ENCODE data around the gene SPINDOC. TPM values are rescaled to one million over a fixed set of nuclear protein-coding genes. Genes with fewer than 3 reads are reported as not detected.

SPINDOC gene
- total RNA-seq, 1 experiment from 2014 or later, result 121 TPM

DNA sequence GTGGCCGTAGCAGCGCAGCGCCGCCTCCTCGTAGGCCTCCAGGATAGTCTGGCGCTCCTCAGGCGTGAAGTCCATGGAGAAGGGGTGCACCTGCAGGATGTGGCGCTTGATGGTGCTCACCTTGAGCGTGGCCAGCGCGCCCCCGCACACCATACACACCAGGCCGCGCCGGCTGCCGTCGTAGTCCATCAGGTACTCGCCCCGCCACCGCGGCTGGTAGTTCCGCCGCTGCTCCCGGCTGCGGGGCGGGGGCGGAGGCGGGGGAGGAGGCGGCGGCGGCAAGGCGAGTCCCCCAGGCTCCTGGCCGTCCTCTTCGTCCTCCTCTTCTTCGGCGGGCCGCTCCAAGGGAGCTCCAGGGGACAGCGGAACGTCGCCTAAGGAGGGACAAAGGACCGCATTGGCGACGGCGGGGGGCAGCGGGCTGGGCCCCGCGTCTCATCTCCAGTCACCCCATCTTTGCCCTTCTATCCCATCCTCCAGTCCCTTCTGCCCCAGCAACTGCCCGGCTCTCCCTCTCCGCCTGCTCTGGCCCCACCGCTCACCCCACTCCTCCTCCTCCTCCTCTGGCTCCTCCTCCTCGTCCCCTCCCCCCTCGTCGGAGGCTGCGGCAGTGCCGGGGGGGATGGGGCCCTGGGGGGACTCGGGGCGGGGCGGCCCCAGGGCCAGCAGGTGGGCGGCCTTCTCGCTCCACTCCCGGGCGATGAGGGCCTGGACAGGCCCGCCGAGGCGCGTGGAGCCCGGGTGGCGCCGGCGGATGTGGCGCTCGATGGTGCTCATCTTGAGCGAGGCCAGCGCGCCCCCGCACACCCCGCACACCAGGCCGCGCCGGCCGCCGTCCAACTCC is 49.5 kb upstream of the SPINDOC start:
- peaks cover 46 to 53% of the 10 kb centered on the region in 2 experiments for H3K4me1 Mint-ChIP-seq
- peaks cover 22% of the 10 kb centered on the region for H3K23me2 ChIP-seq (ENCODE audit: insufficient read length, low read depth, low read length, poor library complexity, severe bottlenecking)
- H3K4me1 ChIP-seq (ENCODE audit: insufficient read depth, low read length), result no peaks in the 10 kb centered on the region; the same call in 1 of the 2 replicates
- H3K23ac ChIP-seq (ENCODE audit: insufficient read length, low read depth, low read length), result no peak overlapping the region
- H4K8ac ChIP-seq (replicated peaks; ENCODE audit: insufficient read length, low read depth, low read length), result no peak overlapping the region
- no peak overlapping the region for H4K5ac ChIP-seq (ENCODE audit: insufficient read length, low read depth, low read length)
- no peaks in the 10 kb centered on the region for H4K20me1 ChIP-seq (ENCODE audit: control insufficient read depth, insufficient read depth, insufficient read length)
- no peaks in the 10 kb centered on the region for H3K27me3 ChIP-seq (ENCODE audit: insufficient read depth, low read length)
- no peak overlapping the region for H2BK5ac ChIP-seq (ENCODE audit: insufficient read length, low read length)
- H2BK20ac ChIP-seq (ENCODE audit: low read depth, low read length, poor library complexity, severe bottlenecking), result no peak overlapping the region
- no peak overlapping the region for H4K91ac ChIP-seq (ENCODE audit: insufficient read length, low read depth, low read length)
- no peak overlapping the region for H3K27ac ChIP-seq (ENCODE audit: insufficient read length, low read depth, low read length)
- H3K18ac ChIP-seq (ENCODE audit: insufficient read length, low read depth, low read length), result peak overlapping the region; percentile 94
- no peak overlapping the region for H2AK5ac ChIP-seq (ENCODE audit: insufficient read length, low read length)
- no peaks in the 10 kb centered on the region for H3K9me3 ChIP-seq (ENCODE audit: control insufficient read depth, low read depth, low read length)
- peak overlapping the region; percentile 88 to 92 for H3K4me3 Mint-ChIP-seq
- H3K4me2 ChIP-seq (ENCODE audit: insufficient read depth, insufficient read length, low read length), result peak overlapping the region; percentile 87
- peak overlapping the region; percentile 91 for H3K14ac ChIP-seq (ENCODE audit: insufficient read depth, low read length)
- peaks cover 2% of the 10 kb centered on the region for H3K79me1 ChIP-seq (ENCODE audit: insufficient read depth, low read depth, low read length, poor library complexity, severe bottlenecking)
- no peak overlapping the region; the same call in 1 of the 2 replicates for H3K4ac ChIP-seq (ENCODE audit: low read depth, low read length)
- H3K9ac ChIP-seq (ENCODE audit: extremely low read depth, insufficient read length, low read length), result peak overlapping the region; percentile 86
- H3K27ac Mint-ChIP-seq, result peak overlapping the region; percentile 89 to 92 (median 91); a peak in 5 of 7 replicates
- no CpG with 5 or more reads among the region's 82 CpGs for WGBS (ENCODE audit: extremely low coverage, insufficient read length, low lambda C conversion rate)
- no peaks in the 10 kb centered on the region; the same call in 1 of the 2 replicates for H3K27me3 Mint-ChIP-seq (ENCODE audit: low read depth)
- H2BK15ac ChIP-seq (ENCODE audit: low read depth, low read length), result no peak overlapping the region; the same call in 1 of the 2 replicates
- peaks cover 6% of the 10 kb centered on the region; the same call in 1 of the 2 replicates for H3K79me2 ChIP-seq (ENCODE audit: insufficient read depth, low read length)
- no peak overlapping the region for H2AFZ ChIP-seq (ENCODE audit: low read length)
- H3T11ph ChIP-seq (ENCODE audit: low read length), result no peak overlapping the region
- H3K56ac ChIP-seq (ENCODE audit: insufficient read length, low read depth, low read length), result no peak overlapping the region
- no peak overlapping the region for H2BK120ac ChIP-seq (ENCODE audit: low read depth, low read length, poor library complexity, severe bottlenecking)
- no peak overlapping the region for H2BK12ac ChIP-seq (ENCODE audit: insufficient read length, low read depth, low read length)
- TF ChIP-seq, protein P1, sequence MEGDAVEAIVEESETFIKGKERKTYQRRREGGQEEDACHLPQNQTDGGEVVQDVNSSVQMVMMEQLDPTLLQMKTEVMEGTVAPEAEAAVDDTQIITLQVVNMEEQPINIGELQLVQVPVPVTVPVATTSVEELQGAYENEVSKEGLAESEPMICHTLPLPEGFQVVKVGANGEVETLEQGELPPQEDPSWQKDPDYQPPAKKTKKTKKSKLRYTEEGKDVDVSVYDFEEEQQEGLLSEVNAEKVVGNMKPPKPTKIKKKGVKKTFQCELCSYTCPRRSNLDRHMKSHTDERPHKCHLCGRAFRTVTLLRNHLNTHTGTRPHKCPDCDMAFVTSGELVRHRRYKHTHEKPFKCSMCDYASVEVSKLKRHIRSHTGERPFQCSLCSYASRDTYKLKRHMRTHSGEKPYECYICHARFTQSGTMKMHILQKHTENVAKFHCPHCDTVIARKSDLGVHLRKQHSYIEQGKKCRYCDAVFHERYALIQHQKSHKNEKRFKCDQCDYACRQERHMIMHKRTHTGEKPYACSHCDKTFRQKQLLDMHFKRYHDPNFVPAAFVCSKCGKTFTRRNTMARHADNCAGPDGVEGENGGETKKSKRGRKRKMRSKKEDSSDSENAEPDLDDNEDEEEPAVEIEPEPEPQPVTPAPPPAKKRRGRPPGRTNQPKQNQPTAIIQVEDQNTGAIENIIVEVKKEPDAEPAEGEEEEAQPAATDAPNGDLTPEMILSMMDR (conservative IDR thresholded peaks at IDR 0.05), result no peak; the same call in 2 of the 3 replicates
- H3K9me3 Mint-ChIP-seq, result 0 out of 5 replicates have a peak, but pooled peaks cover 0 to 2% of the 10 kb centered on the region in 2 experiments
- peak; percentile 91 for DNase-seq
- peaks cover 0 to 48% (median 16%) of the 10 kb centered on the region in 3 experiments; a peak in 5 of 7 replicates for H3K36me3 Mint-ChIP-seq (ENCODE audit: insufficient read depth in 1 of 3, low read depth in 3 of 3)

All from H9 (cell line).